Measurements from ENCODE around the gene PDE6B.

Gene PDE6B

GRCh38 chr4:624705-625590, at the start of gene PDE6B:
PDE6B (plus strand) TSS chr4:625573; CDS start chr4:625627, 54 bp downstream.
- Histone ChIP-seq H3K9me3 (ENCODE audit: low read length) (no peaks in the 10 kb centered on the region), H3K4me1 (ENCODE audit: insufficient read depth, low read length) (no peaks in the 10 kb centered on the region), H3K36me3 (ENCODE audit: insufficient read depth, low read length) (no peaks in the 10 kb centered on the region), H3K27me3 (ENCODE audit: insufficient read depth, low read length) (peaks cover 9% of the 10 kb centered on the region), H3K4me3 (ENCODE audit: low read length) (no peak within 1 kb of the TSS), H2AFZ (ENCODE audit: low read depth, low read length) (no peak within 1 kb of the TSS)

- H3K9me3 ChIP-seq (ENCODE audit: low read length), result peaks cover 6% of the 10 kb centered on the region
- H3K4me3 ChIP-seq (ENCODE audit: low read length), result peak within 1 kb of the TSS; percentile 49
- peaks cover 40% of the 10 kb centered on the region for H3K27me3 ChIP-seq (ENCODE audit: insufficient read depth, low read length)
- peak within 1 kb of the TSS; percentile 61 for H2AFZ ChIP-seq (ENCODE audit: low read depth, low read length)
- H3K36me3 ChIP-seq (ENCODE audit: insufficient read depth, low read length), result no peaks in the 10 kb centered on the region
- peaks cover 19% of the 10 kb centered on the region for H3K4me1 ChIP-seq (ENCODE audit: insufficient read depth, low read length)
Observed at GRCh38 chr4:576245-576821, 49.0 kb upstream of the PDE6B start, which contains the start of gene TMEM271. TMEM271 (minus strand) TSS chr4:576295; CDS start chr4:576062, 233 bp downstream.

GRCh38 chr4:576991-577498, 48.3 kb upstream of the PDE6B start:
- Histone ChIP-seq H3K4me3 (ENCODE audit: low read length) (peak overlapping the region; percentile 46), H3K27me3 (ENCODE audit: insufficient read depth, low read length) (peaks cover 37% of the 10 kb centered on the region), H3K9me3 (ENCODE audit: low read length) (peaks cover 3% of the 10 kb centered on the region), H3K4me1 (ENCODE audit: insufficient read depth, low read length) (peaks cover 19% of the 10 kb centered on the region), H2AFZ (ENCODE audit: low read depth, low read length) (peak overlapping the region; percentile 61), H3K36me3 (ENCODE audit: insufficient read depth, low read length) (no peaks in the 10 kb centered on the region)

GRCh38 chr4:577499-578450, 47.6 kb upstream of the PDE6B start:
- H2AFZ ChIP-seq (ENCODE audit: low read depth, low read length), result peak overlapping the region; percentile 61
- H3K4me3 ChIP-seq (ENCODE audit: low read length), result peak overlapping the region; percentile 46
- no peaks in the 10 kb centered on the region for H3K9me3 ChIP-seq (ENCODE audit: low read length)
- H3K27me3 ChIP-seq (ENCODE audit: insufficient read depth, low read length), result peaks cover 34% of the 10 kb centered on the region
- peaks cover 19% of the 10 kb centered on the region for H3K4me1 ChIP-seq (ENCODE audit: insufficient read depth, low read length)
- no peaks in the 10 kb centered on the region for H3K36me3 ChIP-seq (ENCODE audit: insufficient read depth, low read length)

GRCh38 chr4:578451-579443, 46.6 kb upstream of the PDE6B start:
- H3K36me3 ChIP-seq (ENCODE audit: insufficient read depth, low read length), result no peaks in the 10 kb centered on the region
- H3K9me3 ChIP-seq (ENCODE audit: low read length), result no peaks in the 10 kb centered on the region
- peaks cover 24% of the 10 kb centered on the region for H3K27me3 ChIP-seq (ENCODE audit: insufficient read depth, low read length)
- peak overlapping the region; percentile 46 for H3K4me3 ChIP-seq (ENCODE audit: low read length)
- H2AFZ ChIP-seq (ENCODE audit: low read depth, low read length), result no peak overlapping the region
- H3K4me1 ChIP-seq (ENCODE audit: insufficient read depth, low read length), result peaks cover 19% of the 10 kb centered on the region

GRCh38 chr4:579543-580175, 45.7 kb upstream of the PDE6B start:
- Histone ChIP-seq H3K27me3 (ENCODE audit: insufficient read depth, low read length) (peaks cover 19% of the 10 kb centered on the region), H3K4me1 (ENCODE audit: insufficient read depth, low read length) (peaks cover 19% of the 10 kb centered on the region), H3K9me3 (ENCODE audit: low read length) (no peaks in the 10 kb centered on the region), H2AFZ (ENCODE audit: low read depth, low read length) (no peak overlapping the region), H3K4me3 (ENCODE audit: low read length) (no peak overlapping the region), H3K36me3 (ENCODE audit: insufficient read depth, low read length) (no peaks in the 10 kb centered on the region)

GRCh38 chr4:581181-581580, 44.2 kb upstream of the PDE6B start:
- H2AFZ ChIP-seq (ENCODE audit: low read depth, low read length), result no peak overlapping the region
- H3K36me3 ChIP-seq (ENCODE audit: insufficient read depth, low read length), result no peaks in the 10 kb centered on the region
- H3K4me3 ChIP-seq (ENCODE audit: low read length), result no peak overlapping the region
- H3K4me1 ChIP-seq (ENCODE audit: insufficient read depth, low read length), result peaks cover 19% of the 10 kb centered on the region
- no peaks in the 10 kb centered on the region for H3K9me3 ChIP-seq (ENCODE audit: low read length)
- H3K27me3 ChIP-seq (ENCODE audit: insufficient read depth, low read length), result peaks cover 17% of the 10 kb centered on the region

GRCh38 chr4:581753-582361, 43.5 kb upstream of the PDE6B start:
- H3K4me3 ChIP-seq (ENCODE audit: low read length), result no peak overlapping the region
- H3K9me3 ChIP-seq (ENCODE audit: low read length), result no peaks in the 10 kb centered on the region
- no peak overlapping the region for H2AFZ ChIP-seq (ENCODE audit: low read depth, low read length)
- peaks cover 17% of the 10 kb centered on the region for H3K27me3 ChIP-seq (ENCODE audit: insufficient read depth, low read length)
- H3K36me3 ChIP-seq (ENCODE audit: insufficient read depth, low read length), result no peaks in the 10 kb centered on the region
- peaks cover 19% of the 10 kb centered on the region for H3K4me1 ChIP-seq (ENCODE audit: insufficient read depth, low read length)

- Histone ChIP-seq H3K9me3 (ENCODE audit: low read length) (no peaks in the 10 kb centered on the region), H3K36me3 (ENCODE audit: insufficient read depth, low read length) (no peaks in the 10 kb centered on the region), H2AFZ (ENCODE audit: low read depth, low read length) (no peak overlapping the region), H3K27me3 (ENCODE audit: insufficient read depth, low read length) (peaks cover 10% of the 10 kb centered on the region), H3K4me1 (ENCODE audit: insufficient read depth, low read length) (peaks cover under 1% of the 10 kb centered on the region), H3K4me3 (ENCODE audit: low read length) (no peak overlapping the region)
Observed at GRCh38 chr4:583820-584219, 41.6 kb upstream of the PDE6B start.

GRCh38 chr4:587671-588350, 37.6 kb upstream of the PDE6B start:
- H2AFZ ChIP-seq (ENCODE audit: low read depth, low read length), result no peak overlapping the region

GRCh38 chr4:588351-588849, 37.0 kb upstream of the PDE6B start:
- Histone ChIP-seq H3K4me3 (ENCODE audit: low read length) (no peak overlapping the region), H3K27me3 (ENCODE audit: insufficient read depth, low read length) (no peaks in the 10 kb centered on the region), H3K4me1 (ENCODE audit: insufficient read depth, low read length) (peaks cover 2% of the 10 kb centered on the region), H2AFZ (ENCODE audit: low read depth, low read length) (no peak overlapping the region), H3K9me3 (ENCODE audit: low read length) (no peaks in the 10 kb centered on the region), H3K36me3 (ENCODE audit: insufficient read depth, low read length) (no peaks in the 10 kb centered on the region)

More at GRCh38 chr4:587671-588350, 37.6 kb upstream of the PDE6B start:
- H3K9me3 ChIP-seq (ENCODE audit: low read length), result no peaks in the 10 kb centered on the region
- peaks cover 1% of the 10 kb centered on the region for H3K4me1 ChIP-seq (ENCODE audit: insufficient read depth, low read length)
- H3K27me3 ChIP-seq (ENCODE audit: insufficient read depth, low read length), result no peaks in the 10 kb centered on the region
- no peaks in the 10 kb centered on the region for H3K36me3 ChIP-seq (ENCODE audit: insufficient read depth, low read length)
- no peak overlapping the region for H3K4me3 ChIP-seq (ENCODE audit: low read length)
